Adrenal gland (tissue), 12 donors: ENCODE results near the gene KCNMB2. TPM values are rescaled to one million over a fixed set of nuclear protein-coding genes. Genes with fewer than 3 reads are reported as not detected.
A peak's percentile ranks its signal among the peaks of the same experiment; 100 is the strongest.

Experiments
- DNase-seq, 7 donors: peaks; one replicate each; pipeline ENCODE4 v3.0.0-alpha.2; 2019 to 2020
- H3K27ac ChIP-seq, 5 donors: fragments of 200-600 bp; sonication (generic) in 4 of 5; 1 replicate in 3 of 5; 2 replicates in 2 of 5; pipeline versions ENCODE4 v1.5.1 to v1.8.0; 2016 to 2020; ENCODE audit warnings: mild to moderate bottlenecking in 1 of 5
- H3K27me3 ChIP-seq: fragments of 200-600 bp; 2 replicates; pipeline ENCODE4 v1.8.0; 2021
- H3K36me3 ChIP-seq, 2 donors: fragments of 200-600 bp; replicated peaks in 1 of 2; 1 replicate in 1 of 2; 2 replicates in 1 of 2; pipeline versions ENCODE4 v1.5.1 to v1.8.0; 2018 to 2022
- H3K4me1 ChIP-seq, 2 donors: fragments of 200-600 bp; replicated peaks in 1 of 2; 1 replicate in 1 of 2; 2 replicates in 1 of 2; pipeline versions ENCODE4 v1.5.1 to v1.8.0; 2018 to 2021
- H3K4me3 ChIP-seq, 4 donors: fragments of 200-600 bp; sonication (generic) in 3 of 4; one replicate each; pipeline ENCODE4 v1.5.1; 2016 to 2018
- H3K9me3 ChIP-seq, 3 donors: fragments of 200-600 bp; sonication (generic) in 1 of 3; replicated peaks in 1 of 3; 1 replicate in 2 of 3; 2 replicates in 1 of 3; pipeline versions ENCODE4 v1.5.1 to v1.8.0; 2016 to 2021
- POLR2A ChIP-seq, 2 donors: fragments of 450-650 bp; IDR thresholded peaks; one replicate each; pipeline ENCODE4 v1.6.1; 2017; ENCODE audit warnings: antibody characterized with exemption in 2 of 2, mild to moderate bottlenecking in 2 of 2, moderate library complexity in 1 of 2
- WGBS, 4 donors: extraction: QIAGEN DNeasy Blood & Tissue Kit in 2 of 4; methylation state at CpG; one replicate each; pipeline versions ENCODE4 v1.1.5 to v1.1.7; 2013 to 2017; 5-methylcytosine and 5-hydroxymethylcytosine counted together
- intact Hi-C, 2 donors: fragments of 100-400 bp; cut with DNase I; formaldehyde crosslinking; loops; one replicate each; pipeline versions ENCODE4 v1.14.1 to v1.15.0; 2022 to 2023
- polyA plus RNA-seq, 3 donors: library from polyadenylated mRNA; stranded (reverse); fragments of 200-250 nt in 2 of 3; fragments of 350-450 nt in 1 of 3; fragmentation: Illumina TruSeq in 1 of 3; extraction: RNeasy Lipid Tissue Mini Kit (QIAGEN cat#74804) in 1 of 3; gene quantifications; one replicate each; pipeline ENCODE4 v1.2.3, GENCODE V29; 2013 to 2014
- total RNA-seq, 9 donors: library from RNA; depleted of rRNA in 4 of 9; stranded (reverse); fragments of >200 nt in 4 of 9; fragments of 120-200 nt in 1 of 9; fragmentation: NEBNext Ultra II Directional in 1 of 9; extraction: Animal tissue kit (Norgen Biotek cat#: 25700) in 1 of 9; gene quantifications; one replicate each; pipeline versions ENCODE4 v1.1.0 to v1.2.4, GENCODE V29; 2013 to 2023
- TF ChIP-seq, protein P1 (sequence below), 6 experiments: fragments of 450-650 bp in 4 of 6; fragments of 200-600 bp in 2 of 6; sonication (generic) in 1 of 6; IDR thresholded peaks; 1 replicate in 5 of 6; 2 replicates in 1 of 6; pipeline versions ENCODE4 v1.5.1 to v1.8.0; 2016 to 2021; ENCODE audit warnings: antibody characterized with exemption in 6 of 6, mild to moderate bottlenecking in 2 of 6, moderate library complexity in 1 of 6
- donor health status: healthy with polysubstance abuse.
- donor health status: Bipolar disorder and iron deficiency.
- donor health status: DM: yes; HTN: yes; CAD: no.
- donor health status: DM: no; HTN: no; CAD: no.
- donor health status: DM: no; HTN: no; CAD: no.
- donor health status: DM: yes; HTN: yes; CAD: no.

KCNMB2 gene
- total and polyA plus RNA-seq, 12 donors, result 0.58 to 8.6 (median 2.9) TPM; not detected in 3

DNA sequence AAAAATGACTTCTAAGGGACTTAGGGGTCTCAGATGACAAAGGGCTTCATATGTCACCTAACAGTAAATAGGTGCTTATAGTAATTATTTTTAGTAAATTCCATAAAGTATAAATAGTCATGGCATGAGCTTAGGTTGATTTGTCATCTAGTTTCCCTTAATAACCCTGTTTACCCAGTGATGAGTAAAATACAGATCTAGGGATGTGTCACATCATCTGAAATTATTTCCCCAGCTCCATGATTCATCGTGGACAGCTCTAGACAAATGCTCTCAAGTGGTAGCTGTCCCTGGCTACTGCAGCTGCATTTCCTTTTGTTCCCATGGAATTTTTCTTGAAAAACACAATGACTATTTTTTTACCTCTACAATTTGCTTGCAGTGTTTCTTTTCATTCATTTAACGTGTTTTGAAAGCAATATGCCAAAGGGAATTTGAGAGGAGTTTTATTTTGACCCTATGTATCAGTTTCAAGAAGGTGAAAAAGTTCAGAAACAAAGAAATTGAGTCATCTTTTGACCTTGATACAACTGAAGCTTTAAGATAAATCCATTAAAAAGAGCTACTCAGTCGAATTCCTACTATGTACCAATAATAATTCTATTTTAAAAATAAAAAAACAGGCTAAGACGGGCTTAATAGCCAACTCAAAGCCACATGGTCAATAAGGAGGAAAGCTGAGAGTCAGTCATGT lies 241.6 kb downstream of the KCNMB2 start:
- Histone ChIP-seq H3K4me3 (no peak overlapping the region), H3K9me3 (no peaks in the 10 kb centered on the region), H3K27ac (no peak overlapping the region), H3K4me1 (no peaks in the 10 kb centered on the region), H3K27me3 (no peaks in the 10 kb centered on the region), H3K36me3 (no peaks in the 10 kb centered on the region)
- 43 to 56% (median 48%) methylated on average over 4 of the region's 4 CpGs for WGBS, 4 donors
- intact Hi-C loops, result no loop called here
- TF ChIP-seq, protein P1, sequence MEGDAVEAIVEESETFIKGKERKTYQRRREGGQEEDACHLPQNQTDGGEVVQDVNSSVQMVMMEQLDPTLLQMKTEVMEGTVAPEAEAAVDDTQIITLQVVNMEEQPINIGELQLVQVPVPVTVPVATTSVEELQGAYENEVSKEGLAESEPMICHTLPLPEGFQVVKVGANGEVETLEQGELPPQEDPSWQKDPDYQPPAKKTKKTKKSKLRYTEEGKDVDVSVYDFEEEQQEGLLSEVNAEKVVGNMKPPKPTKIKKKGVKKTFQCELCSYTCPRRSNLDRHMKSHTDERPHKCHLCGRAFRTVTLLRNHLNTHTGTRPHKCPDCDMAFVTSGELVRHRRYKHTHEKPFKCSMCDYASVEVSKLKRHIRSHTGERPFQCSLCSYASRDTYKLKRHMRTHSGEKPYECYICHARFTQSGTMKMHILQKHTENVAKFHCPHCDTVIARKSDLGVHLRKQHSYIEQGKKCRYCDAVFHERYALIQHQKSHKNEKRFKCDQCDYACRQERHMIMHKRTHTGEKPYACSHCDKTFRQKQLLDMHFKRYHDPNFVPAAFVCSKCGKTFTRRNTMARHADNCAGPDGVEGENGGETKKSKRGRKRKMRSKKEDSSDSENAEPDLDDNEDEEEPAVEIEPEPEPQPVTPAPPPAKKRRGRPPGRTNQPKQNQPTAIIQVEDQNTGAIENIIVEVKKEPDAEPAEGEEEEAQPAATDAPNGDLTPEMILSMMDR (IDR thresholded peaks at IDR 0.05), result no peak
- TF ChIP-seq POLR2A (IDR thresholded peaks at IDR 0.05), result no peak
- peak in 2 of 7 donors; percentile 3 to 11 for DNase-seq

DNA sequence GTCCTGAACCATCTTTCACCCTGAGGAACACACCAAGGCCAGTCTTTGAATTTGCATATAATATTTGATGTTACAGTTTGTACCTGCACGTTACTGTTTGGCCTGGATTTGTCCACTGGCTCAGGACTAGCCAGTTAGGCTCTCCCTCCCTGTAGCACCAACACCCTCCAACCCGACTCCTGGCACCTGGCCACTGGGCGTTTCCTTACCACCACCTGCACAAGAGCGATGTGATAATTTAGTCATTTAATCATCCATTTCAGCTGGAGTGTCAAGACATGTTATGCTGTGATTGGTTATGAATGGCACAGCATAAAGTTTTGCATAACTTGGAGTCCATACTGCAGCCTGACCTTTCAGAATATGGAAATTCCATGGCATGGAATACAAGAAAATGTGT lies 242.4 kb downstream of the KCNMB2 start:
- 80 to 89% (median 80%) methylated on average over 4 of the region's 4 CpGs for WGBS, 4 donors
- Histone ChIP-seq H3K36me3 (no peaks in the 10 kb centered on the region), H3K9me3 (no peaks in the 10 kb centered on the region), H3K27ac (no peak overlapping the region), H3K4me3 (no peak overlapping the region), H3K4me1 (no peaks in the 10 kb centered on the region), H3K27me3 (no peaks in the 10 kb centered on the region)
- no peak for TF ChIP-seq POLR2A (IDR thresholded peaks at IDR 0.05)
- TF ChIP-seq, protein P1 (IDR thresholded peaks at IDR 0.05), result no peak
- intact Hi-C loops, result no loop called here
- DNase-seq, result no peak

DNA sequence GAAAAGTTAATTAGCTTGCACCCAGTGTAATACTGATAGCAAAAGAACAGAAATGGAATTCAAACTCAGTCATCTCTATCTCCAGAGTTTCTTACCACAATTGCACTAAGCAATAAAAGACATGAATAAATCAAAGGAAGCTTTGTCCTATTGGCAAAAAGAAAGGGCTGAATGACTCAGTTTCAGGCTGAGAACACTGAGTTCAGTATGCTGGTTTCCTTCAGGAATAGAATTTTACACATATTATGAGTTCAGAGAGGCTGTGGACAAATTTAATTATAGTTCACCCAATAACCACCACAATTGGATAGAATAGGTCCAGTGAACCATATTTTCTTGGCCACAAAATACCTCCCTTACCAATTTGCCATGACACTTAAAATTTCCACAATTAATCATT lies 249.7 kb downstream of the KCNMB2 start:
- Histone ChIP-seq H3K36me3 (no peaks in the 10 kb centered on the region), H3K9me3 (no peaks in the 10 kb centered on the region), H3K4me3 (no peak overlapping the region), H3K27ac (no peak overlapping the region), H3K4me1 (no peaks in the 10 kb centered on the region), H3K27me3 (no peaks in the 10 kb centered on the region)
- DNase-seq, result no peak
- no peak for TF ChIP-seq POLR2A (IDR thresholded peaks at IDR 0.05)
- TF ChIP-seq, protein P1 (IDR thresholded peaks at IDR 0.05), result no peak
- intact Hi-C loops, result no loop called here

DNA sequence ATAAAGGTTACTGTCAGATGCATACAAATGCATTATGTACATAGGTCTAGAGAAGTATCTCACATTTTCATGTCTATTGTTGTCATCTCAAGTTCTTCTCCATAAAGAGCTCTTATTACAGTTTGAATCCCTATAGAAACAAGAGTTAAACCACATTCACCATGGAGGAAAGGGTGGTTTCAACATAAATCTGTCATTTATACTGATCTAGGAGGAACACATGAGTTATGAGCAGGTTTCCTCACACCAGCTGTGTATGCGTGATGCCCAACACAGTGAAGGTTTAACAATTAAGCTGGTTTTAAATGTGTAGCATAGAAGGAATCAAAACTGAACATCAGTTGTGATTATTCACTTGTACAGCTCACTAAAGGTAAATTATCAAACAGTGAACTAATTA lies 251.7 kb downstream of the KCNMB2 start:
- H3K4me3 ChIP-seq, result no peak overlapping the region
- H3K4me1 ChIP-seq, result no peaks in the 10 kb centered on the region
- intact Hi-C loops, result no loop called here
- 24 to 67% (median 51%) methylated on average over 1 of the region's 1 CpG for WGBS, 4 donors
- no peaks in the 10 kb centered on the region for H3K9me3 ChIP-seq
- TF ChIP-seq POLR2A (IDR thresholded peaks at IDR 0.05), result no peak
- TF ChIP-seq, protein P1 (IDR thresholded peaks at IDR 0.05), result no peak
- no peaks in the 10 kb centered on the region for H3K27me3 ChIP-seq
- H3K27ac ChIP-seq, result no peak overlapping the region
- DNase-seq, result no peak
- H3K36me3 ChIP-seq, result no peaks in the 10 kb centered on the region
